Brain pericyte (primary cell): ENCODE results near the gene ARHGEF5.
A peak's percentile ranks its signal among the peaks of the same experiment; 100 is the strongest.
"Not testable (repeated sequence)": the region's sequence is repeated elsewhere in the genome, so short reads cannot be mapped to it uniquely, and the experiment has no call there.

Experiments
- DNase-seq: peaks from one replicate; pipeline ENCODE4 v3.0.0-alpha.2; 2012; ENCODE audit warnings: low read depth, low spot score

The ARHGEF5 gene

GRCh38 chr7:144384071-144384470 lies 28.9 kb downstream of the ARHGEF5 start:
- DNase-seq = no peak

- DNase-seq = no peak
Observed at GRCh38 chr7:144384555-144385245, 29.5 kb downstream of the ARHGEF5 start.

- no peak for DNase-seq
Observed at GRCh38 chr7:144386741-144387140, 31.5 kb downstream of the ARHGEF5 start.

GRCh38 chr7:144388950-144389349 lies 33.7 kb downstream of the ARHGEF5 start:
- no peak for DNase-seq

GRCh38 chr7:144390481-144390880 lies 35.3 kb downstream of the ARHGEF5 start:
- no peak for DNase-seq

- no peak for DNase-seq
Observed at GRCh38 chr7:144391014-144391413, 35.8 kb downstream of the ARHGEF5 start.

GRCh38 chr7:144391823-144392255 lies 36.6 kb downstream of the ARHGEF5 start:
- peak; percentile 33 for DNase-seq

GRCh38 chr7:144397086-144397485 lies 41.9 kb downstream of the ARHGEF5 start:
- no peak for DNase-seq

GRCh38 chr7:144398291-144398690 lies 43.1 kb downstream of the ARHGEF5 start:
- no peak for DNase-seq

GRCh38 chr7:144398911-144399310 lies 43.7 kb downstream of the ARHGEF5 start:
- no peak for DNase-seq

- DNase-seq = no peak
Observed at GRCh38 chr7:144399946-144400345, 44.7 kb downstream of the ARHGEF5 start.

- no peak for DNase-seq
Observed at GRCh38 chr7:144401490-144401889, 46.3 kb downstream of the ARHGEF5 start.

- DNase-seq = no peak
Observed at GRCh38 chr7:144403102-144403501, 47.9 kb downstream of the ARHGEF5 start.

- DNase-seq = no peak
Observed at GRCh38 chr7:144403649-144404061, 48.5 kb downstream of the ARHGEF5 start, which contains the start of gene NOBOX. Gene NOBOX (minus strand): TSS chr7:144403693.

GRCh38 chr7:144404946-144405345 lies 49.7 kb downstream of the ARHGEF5 start:
- DNase-seq = no peak

GRCh38 chr7:144407266-144407931 lies 52.2 kb downstream of the ARHGEF5 start:
- no peak for DNase-seq

- no peak for DNase-seq
Observed at GRCh38 chr7:144408121-144408520, 52.9 kb downstream of the ARHGEF5 start.

- DNase-seq = no peak
Observed at GRCh38 chr7:144410441-144410840, 55.2 kb downstream of the ARHGEF5 start.

- DNase-seq = no peak
Observed at GRCh38 chr7:144414815-144415214, 59.6 kb downstream of the ARHGEF5 start.

- no peak for DNase-seq
Observed at GRCh38 chr7:144415858-144416257, 60.7 kb downstream of the ARHGEF5 start.

GRCh38 chr7:144416341-144416740 lies 61.1 kb downstream of the ARHGEF5 start:
- no peak for DNase-seq

GRCh38 chr7:144418931-144419330 lies 63.7 kb downstream of the ARHGEF5 start:
- DNase-seq = not testable (repeated sequence)

GRCh38 chr7:144427539-144427938 lies 72.3 kb downstream of the ARHGEF5 start:
- not testable (repeated sequence) for DNase-seq
